HL-60 (cell line): ENCODE data around the gene ENDOG.
"Not testable (repeated sequence)": the region's sequence is repeated elsewhere in the genome, so short reads cannot be mapped to it uniquely, and the experiment has no call there.

ENCODE experiments used
- DNase-seq, 2 experiments: peaks; one replicate each; pipeline ENCODE4 v3.0.0-alpha.2; 2010 to 2020; ENCODE audit warnings: low read depth in 1 of 2, low spot score in 1 of 2
- H3K27ac ChIP-seq: fragments of 250-450 bp; sonication (Bioruptor Pico); replicated peaks from 2 replicates; pipeline ENCODE4 v1.5.1; 2020; ENCODE audit warnings: mild to moderate bottlenecking, moderate library complexity
- H3K27me3 ChIP-seq: fragments of 250-450 bp; sonication (Bioruptor Pico); 2 replicates; pipeline ENCODE4 v1.5.1; 2021; ENCODE audit warnings: mild to moderate bottlenecking, moderate library complexity; ENCODE audit not compliant: insufficient read depth, poor library complexity, severe bottlenecking
- H3K4me3 ChIP-seq: replicated peaks from 2 replicates; pipeline ENCODE4 v1.5.1; 2011; ENCODE audit warnings: mild to moderate bottlenecking, control low read depth, low read length; ENCODE audit not compliant: insufficient read depth
- CTCF ChIP-seq: IDR thresholded peaks from one replicate; pipeline ENCODE4 v1.5.1; 2011; ENCODE audit warnings: low read length, control low read depth, inconsistent platforms; ENCODE audit not compliant: insufficient read depth
- GABPA ChIP-seq: IDR thresholded peaks from 2 replicates; pipeline ENCODE4 v1.6.1; 2012; ENCODE audit warnings: low read depth
- POLR2AphosphoS5 ChIP-seq: IDR thresholded peaks from 2 replicates; pipeline ENCODE4 v1.6.1; 2012; ENCODE audit warnings: low read depth
- REST ChIP-seq: IDR thresholded peaks from 2 replicates; pipeline ENCODE4 v1.6.1; 2012; ENCODE audit warnings: low read depth; ENCODE audit not compliant: insufficient replicate concordance
- SPI1 ChIP-seq: IDR thresholded peaks from 2 replicates; pipeline ENCODE4 v1.6.1; 2012; ENCODE audit warnings: low read depth, mild to moderate bottlenecking, borderline replicate concordance

The ENDOG gene

GRCh38 chr9:128790536-128790935 lies 27.8 kb upstream of the ENDOG start:
- no peak overlapping the region for H3K27ac ChIP-seq
- H3K27me3 ChIP-seq: no peaks in the 10 kb centered on the region
- no peak overlapping the region for H3K4me3 ChIP-seq
- DNase-seq: no peak
- no peak for TF ChIP-seq REST
- TF ChIP-seq SPI1: no peak
- no peak for TF ChIP-seq CTCF
- TF ChIP-seq POLR2AphosphoS5: no peak
- no peak for TF ChIP-seq GABPA

- no peak overlapping the region for H3K4me3 ChIP-seq
- H3K27me3 ChIP-seq: no peaks in the 10 kb centered on the region
- H3K27ac ChIP-seq: no peak overlapping the region
- DNase-seq: no peak
- TF ChIP-seq POLR2AphosphoS5 (no peak), CTCF (no peak), SPI1 (no peak), GABPA (no peak), REST (no peak)
Measured at GRCh38 chr9:128792134-128792533, 26.2 kb upstream of the ENDOG start.

GRCh38 chr9:128792978-128793686 lies 25.2 kb upstream of the ENDOG start:
- no peak overlapping the region for H3K4me3 ChIP-seq
- TF ChIP-seq REST (no peak), SPI1 (no peak), GABPA (no peak), CTCF (no peak), POLR2AphosphoS5 (no peak)
- no peak overlapping the region for H3K27ac ChIP-seq
- H3K27me3 ChIP-seq: no peaks in the 10 kb centered on the region
- DNase-seq: no peak

GRCh38 chr9:128794961-128795360 lies 23.3 kb upstream of the ENDOG start:
- DNase-seq, H3K27me3 ChIP-seq, H3K27ac ChIP-seq, H3K4me3 ChIP-seq: not testable (repeated sequence)
